ENCODE measurements around the gene PITRM1.
"Not testable (repeated sequence)": the region's sequence is repeated elsewhere in the genome, so short reads cannot be mapped to it uniquely, and the experiment has no call there.

Gene PITRM1, protein sequence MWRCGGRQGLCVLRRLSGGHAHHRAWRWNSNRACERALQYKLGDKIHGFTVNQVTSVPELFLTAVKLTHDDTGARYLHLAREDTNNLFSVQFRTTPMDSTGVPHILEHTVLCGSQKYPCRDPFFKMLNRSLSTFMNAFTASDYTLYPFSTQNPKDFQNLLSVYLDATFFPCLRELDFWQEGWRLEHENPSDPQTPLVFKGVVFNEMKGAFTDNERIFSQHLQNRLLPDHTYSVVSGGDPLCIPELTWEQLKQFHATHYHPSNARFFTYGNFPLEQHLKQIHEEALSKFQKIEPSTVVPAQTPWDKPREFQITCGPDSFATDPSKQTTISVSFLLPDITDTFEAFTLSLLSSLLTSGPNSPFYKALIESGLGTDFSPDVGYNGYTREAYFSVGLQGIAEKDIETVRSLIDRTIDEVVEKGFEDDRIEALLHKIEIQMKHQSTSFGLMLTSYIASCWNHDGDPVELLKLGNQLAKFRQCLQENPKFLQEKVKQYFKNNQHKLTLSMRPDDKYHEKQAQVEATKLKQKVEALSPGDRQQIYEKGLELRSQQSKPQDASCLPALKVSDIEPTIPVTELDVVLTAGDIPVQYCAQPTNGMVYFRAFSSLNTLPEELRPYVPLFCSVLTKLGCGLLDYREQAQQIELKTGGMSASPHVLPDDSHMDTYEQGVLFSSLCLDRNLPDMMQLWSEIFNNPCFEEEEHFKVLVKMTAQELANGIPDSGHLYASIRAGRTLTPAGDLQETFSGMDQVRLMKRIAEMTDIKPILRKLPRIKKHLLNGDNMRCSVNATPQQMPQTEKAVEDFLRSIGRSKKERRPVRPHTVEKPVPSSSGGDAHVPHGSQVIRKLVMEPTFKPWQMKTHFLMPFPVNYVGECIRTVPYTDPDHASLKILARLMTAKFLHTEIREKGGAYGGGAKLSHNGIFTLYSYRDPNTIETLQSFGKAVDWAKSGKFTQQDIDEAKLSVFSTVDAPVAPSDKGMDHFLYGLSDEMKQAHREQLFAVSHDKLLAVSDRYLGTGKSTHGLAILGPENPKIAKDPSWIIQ

DNA sequence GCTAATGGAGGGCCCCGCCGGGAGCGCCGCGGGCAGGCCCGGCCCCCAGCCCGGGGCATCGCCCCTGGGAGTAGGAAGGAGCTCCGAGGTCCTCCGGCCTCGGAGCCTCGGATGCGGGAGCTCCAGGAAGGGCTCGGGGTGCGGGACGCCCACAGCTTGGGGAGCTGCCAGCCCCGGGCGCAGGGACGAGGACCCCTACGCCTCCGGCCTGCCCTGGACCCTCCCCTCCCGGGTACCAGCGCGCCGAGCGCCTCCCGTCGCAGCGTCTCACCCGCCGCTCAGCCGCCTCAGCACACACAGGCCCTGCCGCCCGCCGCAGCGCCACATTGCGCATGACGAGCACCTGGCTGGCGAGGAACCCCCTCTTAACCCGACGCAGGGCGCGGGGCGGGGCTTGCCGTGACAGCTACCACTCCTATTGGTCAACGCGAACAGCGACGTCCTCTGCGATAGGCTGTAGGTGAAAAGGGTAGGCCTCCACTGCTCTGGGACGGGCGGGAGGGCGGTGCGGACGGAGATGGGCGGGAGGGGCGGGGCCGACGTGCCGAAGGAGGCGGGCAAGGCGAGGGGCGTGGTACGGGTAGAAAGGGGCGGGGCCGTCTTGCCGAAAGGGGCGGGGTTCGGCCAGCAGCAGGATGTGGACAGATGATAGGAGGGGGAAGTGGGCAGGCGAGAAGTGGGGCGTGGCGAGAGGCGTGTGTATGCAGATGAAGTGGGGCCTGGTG is at the start of gene PITRM1:
TSS of gene PITRM1 (minus strand) at position 337 of the 725 bp plus-strand sequence. CDS start at position 327, 10 bp downstream.
- TF ChIP-seq, protein P1, sequence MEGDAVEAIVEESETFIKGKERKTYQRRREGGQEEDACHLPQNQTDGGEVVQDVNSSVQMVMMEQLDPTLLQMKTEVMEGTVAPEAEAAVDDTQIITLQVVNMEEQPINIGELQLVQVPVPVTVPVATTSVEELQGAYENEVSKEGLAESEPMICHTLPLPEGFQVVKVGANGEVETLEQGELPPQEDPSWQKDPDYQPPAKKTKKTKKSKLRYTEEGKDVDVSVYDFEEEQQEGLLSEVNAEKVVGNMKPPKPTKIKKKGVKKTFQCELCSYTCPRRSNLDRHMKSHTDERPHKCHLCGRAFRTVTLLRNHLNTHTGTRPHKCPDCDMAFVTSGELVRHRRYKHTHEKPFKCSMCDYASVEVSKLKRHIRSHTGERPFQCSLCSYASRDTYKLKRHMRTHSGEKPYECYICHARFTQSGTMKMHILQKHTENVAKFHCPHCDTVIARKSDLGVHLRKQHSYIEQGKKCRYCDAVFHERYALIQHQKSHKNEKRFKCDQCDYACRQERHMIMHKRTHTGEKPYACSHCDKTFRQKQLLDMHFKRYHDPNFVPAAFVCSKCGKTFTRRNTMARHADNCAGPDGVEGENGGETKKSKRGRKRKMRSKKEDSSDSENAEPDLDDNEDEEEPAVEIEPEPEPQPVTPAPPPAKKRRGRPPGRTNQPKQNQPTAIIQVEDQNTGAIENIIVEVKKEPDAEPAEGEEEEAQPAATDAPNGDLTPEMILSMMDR (IDR thresholded peaks at IDR 0.05; ENCODE audit: insufficient read depth, low read depth, low read length, missing control alignments) = no peak
- peak; percentile 99 for DNase-seq (ENCODE audit: low read depth)
- peak within 1 kb of the TSS; percentile 79 for H3K4me3 ChIP-seq (ENCODE audit: low read length)

DNA sequence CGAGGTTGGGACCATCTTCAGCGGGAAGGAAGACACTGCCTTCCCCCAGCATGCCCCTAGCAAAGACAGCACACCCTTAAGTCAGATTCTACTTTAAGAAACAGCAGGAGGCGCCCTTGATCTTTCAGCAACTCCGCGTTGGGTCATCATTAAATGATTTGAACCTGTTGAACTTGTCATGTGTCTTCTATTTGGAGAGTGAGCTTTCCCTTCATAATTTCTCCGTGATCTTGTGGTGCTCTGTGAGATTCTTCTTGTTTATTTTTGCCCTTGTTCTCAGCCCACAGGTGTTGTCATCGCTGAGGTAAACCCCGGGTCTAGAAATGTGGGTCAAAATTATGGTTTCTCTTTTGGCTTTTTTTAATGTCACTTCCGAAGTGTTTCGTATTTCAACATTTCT is 49.5 kb upstream of the PITRM1 start:
- H3K4me3 ChIP-seq (ENCODE audit: low read length) = no peak overlapping the region
- DNase-seq (ENCODE audit: low read depth) = peak; percentile 31
- TF ChIP-seq, protein P1 (IDR thresholded peaks at IDR 0.05; ENCODE audit: insufficient read depth, low read depth, low read length, missing control alignments) = no peak

DNA sequence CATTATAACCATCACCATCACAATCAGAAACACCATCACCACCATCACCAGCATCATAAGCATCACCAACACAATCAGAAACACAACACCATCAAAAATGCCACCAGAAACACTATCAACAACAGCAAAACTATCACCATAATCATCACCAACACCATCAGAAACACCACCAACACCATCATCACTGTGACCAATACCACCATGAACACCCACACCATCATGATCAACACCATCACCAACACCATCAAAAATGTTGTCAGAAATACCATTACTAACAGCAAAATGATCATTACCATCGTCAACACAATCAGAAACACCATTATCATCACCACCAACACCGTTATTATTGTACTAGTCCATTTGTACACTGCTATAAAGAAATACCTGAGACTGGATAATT is 49.0 kb upstream of the PITRM1 start:
- DNase-seq (ENCODE audit: low read depth) = not testable (repeated sequence)

DNA sequence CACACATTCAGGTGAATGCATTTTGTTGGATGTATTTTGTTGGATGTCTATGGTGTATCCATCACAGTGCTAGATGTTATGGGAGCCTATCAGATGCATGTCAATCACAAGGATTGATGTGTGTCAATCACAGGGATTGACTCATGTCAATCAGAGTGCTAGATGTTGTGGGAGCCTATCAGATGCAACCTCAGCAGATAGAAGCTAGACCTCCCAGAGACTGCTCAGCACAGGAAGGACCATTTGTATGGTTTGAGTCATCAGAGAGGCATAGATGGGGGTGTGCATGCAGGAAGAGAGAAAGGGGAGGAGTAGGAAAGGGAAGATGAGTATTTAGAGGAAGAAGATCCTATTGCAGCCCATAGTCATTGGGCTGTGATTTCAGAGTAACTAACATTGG is 48.3 kb upstream of the PITRM1 start:
- peak; percentile 55 for DNase-seq (ENCODE audit: low read depth)
- no peak overlapping the region for H3K4me3 ChIP-seq (ENCODE audit: low read length)
- TF ChIP-seq, protein P1 (IDR thresholded peaks at IDR 0.05; ENCODE audit: insufficient read depth, low read depth, low read length, missing control alignments) = no peak

More for the DNA sequence above, 49.0 kb upstream of the PITRM1 start:
- not testable (repeated sequence) for H3K4me3 ChIP-seq (ENCODE audit: low read length)

DNA sequence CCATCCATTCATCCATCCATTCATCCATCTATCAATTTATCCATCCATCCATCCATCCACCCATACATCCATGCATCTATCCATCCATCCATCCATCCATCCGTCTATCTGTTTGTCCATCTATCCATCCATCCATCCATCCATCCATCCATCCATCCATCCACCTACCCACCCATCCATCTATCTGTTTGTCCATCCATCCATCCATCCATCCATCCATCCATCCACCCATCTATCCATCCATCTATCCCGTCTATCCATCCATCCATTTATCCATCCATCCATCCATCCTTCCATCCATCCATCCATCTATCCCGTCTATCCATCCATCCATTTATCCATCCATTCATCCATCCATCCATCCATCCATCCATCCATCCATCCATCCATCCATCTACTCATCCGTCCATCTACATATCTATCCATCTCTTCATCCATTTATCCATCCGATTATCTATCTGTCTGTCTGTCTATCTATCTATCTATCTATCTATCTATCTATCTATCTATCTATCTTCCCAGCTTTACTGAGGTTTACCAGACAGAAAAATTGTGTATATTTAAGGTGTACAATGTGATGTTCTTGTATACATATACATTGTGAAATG is 46.5 kb upstream of the PITRM1 start:
- H3K4me3 ChIP-seq (ENCODE audit: low read length); DNase-seq (ENCODE audit: low read depth): not testable (repeated sequence)

DNA sequence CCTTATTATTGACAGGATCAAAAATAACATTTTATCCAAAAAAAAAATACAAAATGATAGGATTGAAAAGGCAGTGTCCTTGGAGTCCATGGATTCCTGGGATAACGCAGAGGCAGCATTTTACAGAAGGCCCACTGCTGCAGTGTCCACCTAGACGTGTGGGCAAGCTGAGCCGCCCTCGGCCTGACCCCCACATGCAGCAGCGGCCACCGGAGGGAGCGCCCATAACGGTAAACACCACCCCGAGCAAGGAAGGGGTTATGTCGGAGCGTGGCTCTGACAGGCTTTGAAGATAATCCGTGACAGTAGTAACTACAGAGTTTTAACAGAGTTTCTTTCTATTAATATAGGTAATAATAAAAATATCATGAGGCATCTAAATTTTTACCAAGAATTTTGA is 45.3 kb upstream of the PITRM1 start:
- H3K4me3 ChIP-seq (ENCODE audit: low read length) = no peak overlapping the region
- TF ChIP-seq, protein P1 (IDR thresholded peaks at IDR 0.05; ENCODE audit: insufficient read depth, low read depth, low read length, missing control alignments) = no peak
- no peak for DNase-seq (ENCODE audit: low read depth)

DNA sequence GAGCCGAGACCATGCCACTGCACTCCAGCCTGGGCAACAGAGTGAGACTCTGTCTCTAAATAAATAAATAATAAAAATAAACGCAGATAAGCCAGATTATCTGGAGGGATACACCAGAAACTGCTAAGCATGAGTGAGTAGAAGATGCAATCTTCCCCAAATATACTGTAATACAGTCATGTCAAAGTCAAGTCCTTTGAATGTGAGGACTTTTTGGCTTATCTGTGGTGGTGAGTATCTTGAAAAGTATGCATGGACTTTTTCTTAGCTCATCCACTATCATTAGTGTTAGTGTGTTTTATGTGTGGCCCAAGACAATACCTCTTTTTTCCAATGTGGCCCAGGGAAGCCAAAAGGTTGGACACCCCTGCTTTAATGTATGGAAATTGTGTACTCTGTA is 44.7 kb upstream of the PITRM1 start:
- TF ChIP-seq, protein P1 (IDR thresholded peaks at IDR 0.05; ENCODE audit: insufficient read depth, low read depth, low read length, missing control alignments) = no peak
- peak; percentile 18 for DNase-seq (ENCODE audit: low read depth)
- H3K4me3 ChIP-seq (ENCODE audit: low read length) = no peak overlapping the region
